ENCODE measurements around the gene RUSC2. TPM values are rescaled to one million over a fixed set of nuclear protein-coding genes. Genes with fewer than 3 reads are reported as not detected.
"Not testable (repeated sequence)": the region's sequence is repeated elsewhere in the genome, so short reads cannot be mapped to it uniquely, and the experiment has no call there.

RUSC2 gene
- 35.2 TPM for total RNA-seq

GRCh38 chr9:35489313-35490154 lies at the start of gene RUSC2:
Gene RUSC2 (plus strand): TSS chr9:35490111. CDS start chr9:35546522, 56,411 bp downstream.
- peak; percentile 75 for DNase-seq (ENCODE audit: low spot score)

- no peak for DNase-seq (ENCODE audit: low spot score)
Measured at GRCh38 chr9:35446012-35446411, 43.9 kb upstream of the RUSC2 start.

GRCh38 chr9:35448496-35448895 lies 41.4 kb upstream of the RUSC2 start:
- DNase-seq (ENCODE audit: low spot score), result no peak

GRCh38 chr9:35452481-35452880 lies 37.4 kb upstream of the RUSC2 start:
- DNase-seq (ENCODE audit: low spot score), result no peak

- DNase-seq (ENCODE audit: low spot score), result no peak
Measured at GRCh38 chr9:35453786-35454185, 36.1 kb upstream of the RUSC2 start.

GRCh38 chr9:35464141-35465025 lies 25.5 kb upstream of the RUSC2 start:
- no peak for DNase-seq (ENCODE audit: low spot score)

- DNase-seq (ENCODE audit: low spot score), result no peak
Measured at GRCh38 chr9:35470340-35470739, 19.6 kb upstream of the RUSC2 start.

GRCh38 chr9:35470894-35471293 lies 19.0 kb upstream of the RUSC2 start:
- DNase-seq (ENCODE audit: low spot score), result no peak

GRCh38 chr9:35476596-35476995 lies 13.3 kb upstream of the RUSC2 start:
- no peak for DNase-seq (ENCODE audit: low spot score)

- DNase-seq (ENCODE audit: low spot score), result peak; percentile 64
Measured at GRCh38 chr9:35477211-35477855, 12.6 kb upstream of the RUSC2 start.

GRCh38 chr9:35478871-35479270 lies 11.0 kb upstream of the RUSC2 start:
- no peak for DNase-seq (ENCODE audit: low spot score)

GRCh38 chr9:35481347-35481975 lies 8.4 kb upstream of the RUSC2 start:
- DNase-seq (ENCODE audit: low spot score), result peak; percentile 62

- DNase-seq (ENCODE audit: low spot score), result no peak
Measured at GRCh38 chr9:35482071-35482470, 7.8 kb upstream of the RUSC2 start.

GRCh38 chr9:35484406-35484805 lies 5.5 kb upstream of the RUSC2 start:
- no peak for DNase-seq (ENCODE audit: low spot score)

- DNase-seq (ENCODE audit: low spot score), result no peak
Measured at GRCh38 chr9:35487081-35487480, 2.8 kb upstream of the RUSC2 start.

- no peak for DNase-seq (ENCODE audit: low spot score)
Measured at GRCh38 chr9:35488021-35488420, 1.9 kb upstream of the RUSC2 start.

- DNase-seq (ENCODE audit: low spot score), result no peak
Measured at GRCh38 chr9:35488566-35489312, 1.2 kb upstream of the RUSC2 start.

GRCh38 chr9:35490155-35490909 lies 421 bp downstream of the RUSC2 start:
- DNase-seq (ENCODE audit: low spot score), result no peak

- no peak for DNase-seq (ENCODE audit: low spot score)
Measured at GRCh38 chr9:35490910-35491465, 1.1 kb downstream of the RUSC2 start.

GRCh38 chr9:35493119-35493518 lies 3.2 kb downstream of the RUSC2 start:
- DNase-seq (ENCODE audit: low spot score), result not testable (repeated sequence)

All from mucosa of gallbladder (tissue), 1 donor.